ENCODE measurements around the gene C11orf91.
"Not testable (repeated sequence)": the region's sequence is repeated elsewhere in the genome, so short reads cannot be mapped to it uniquely, and the experiment has no call there.

Gene C11orf91

GRCh38 chr11:33736148-33736812 lies 35.7 kb upstream of the C11orf91 start, which contains the start of gene CD59:
Gene CD59, minus strand, starts transcription at chr11:33736423. Its CDS starts 13,978 bp downstream, at chr11:33722445.
- peak; percentile 59 for DNase-seq (ENCODE audit: low read depth)
- peak within 1 kb of the TSS; percentile 81 for H3K4me3 ChIP-seq (ENCODE audit: low read length)
- no peak for TF ChIP-seq CTCF (conservative IDR thresholded peaks at IDR 0.05; ENCODE audit: low read depth, low read length)

- H3K4me3 ChIP-seq (ENCODE audit: low read length) = peak overlapping the region; percentile 81
- no peak for DNase-seq (ENCODE audit: low read depth)
- peak; percentile 7 for TF ChIP-seq CTCF (conservative IDR thresholded peaks at IDR 0.05; ENCODE audit: low read depth, low read length)
These were observed 34.9 kb upstream of the C11orf91 start for GRCh38 chr11:33735271-33736147.

DNA sequence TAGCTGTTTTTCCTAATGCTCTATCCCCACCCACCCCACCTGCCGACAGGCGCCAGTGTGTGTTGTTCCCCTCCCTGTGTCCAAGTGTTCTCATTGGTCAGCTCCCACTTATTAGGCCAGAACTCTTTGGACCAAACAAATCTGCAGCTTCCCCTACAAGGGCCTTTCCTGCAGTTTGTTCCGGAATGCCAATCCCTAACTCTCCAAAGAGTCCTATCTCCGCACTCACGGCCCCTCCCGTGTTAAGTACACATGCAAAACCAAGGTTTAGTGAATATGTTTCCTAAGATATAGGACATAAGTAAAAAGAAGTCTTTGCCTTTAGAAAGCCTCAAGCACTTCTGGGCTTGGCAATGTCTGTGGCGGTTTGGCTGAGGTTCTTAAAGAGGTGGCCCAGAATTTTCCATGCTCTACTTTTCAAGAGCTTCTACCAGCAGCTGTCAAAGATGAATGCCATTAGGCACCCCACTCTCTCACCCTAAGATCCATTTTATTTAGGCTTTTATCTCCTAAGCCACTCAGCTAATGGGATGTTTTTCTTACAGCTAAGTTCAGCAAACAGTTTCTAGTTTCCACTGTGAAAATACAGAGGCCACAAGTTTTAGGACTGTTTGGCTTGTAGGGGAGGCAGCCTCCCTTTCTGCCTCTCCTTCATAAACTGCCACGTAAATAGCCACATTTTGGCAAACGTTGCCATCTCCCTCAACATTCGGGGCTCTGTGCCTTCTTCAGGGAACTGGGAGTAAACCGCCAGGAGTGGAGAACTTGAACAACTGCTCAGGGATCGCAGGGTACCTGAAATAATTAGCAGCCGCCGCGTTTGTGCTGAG lies 34.0 kb upstream of the C11orf91 start:
- no peak for DNase-seq (ENCODE audit: low read depth)
- H3K4me3 ChIP-seq (ENCODE audit: low read length) = peak overlapping the region; percentile 81
- TF ChIP-seq CTCF (conservative IDR thresholded peaks at IDR 0.05; ENCODE audit: low read depth, low read length) = no peak

DNA sequence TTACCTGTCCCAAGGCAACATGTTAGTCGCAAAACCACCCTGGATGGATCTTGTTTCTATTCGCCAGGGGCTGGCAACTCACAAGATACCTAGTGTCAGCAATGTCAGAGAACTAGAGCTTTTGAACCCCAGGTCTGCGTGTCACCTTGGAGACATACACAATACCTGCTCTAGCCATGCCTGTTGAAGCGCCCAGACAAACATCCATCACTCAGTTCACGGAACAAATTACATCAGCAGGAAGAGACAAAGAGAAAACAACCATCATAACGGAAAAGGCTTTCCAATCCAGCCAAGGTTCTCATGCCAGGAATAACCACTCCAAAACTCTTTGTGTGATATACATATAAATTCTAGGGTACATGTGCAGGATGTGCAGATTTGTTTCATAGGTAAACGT lies 33.4 kb upstream of the C11orf91 start:
- no peak for TF ChIP-seq CTCF (conservative IDR thresholded peaks at IDR 0.05; ENCODE audit: low read depth, low read length)
- H3K4me3 ChIP-seq (ENCODE audit: low read length) = no peak overlapping the region
- no peak for DNase-seq (ENCODE audit: low read depth)

DNA sequence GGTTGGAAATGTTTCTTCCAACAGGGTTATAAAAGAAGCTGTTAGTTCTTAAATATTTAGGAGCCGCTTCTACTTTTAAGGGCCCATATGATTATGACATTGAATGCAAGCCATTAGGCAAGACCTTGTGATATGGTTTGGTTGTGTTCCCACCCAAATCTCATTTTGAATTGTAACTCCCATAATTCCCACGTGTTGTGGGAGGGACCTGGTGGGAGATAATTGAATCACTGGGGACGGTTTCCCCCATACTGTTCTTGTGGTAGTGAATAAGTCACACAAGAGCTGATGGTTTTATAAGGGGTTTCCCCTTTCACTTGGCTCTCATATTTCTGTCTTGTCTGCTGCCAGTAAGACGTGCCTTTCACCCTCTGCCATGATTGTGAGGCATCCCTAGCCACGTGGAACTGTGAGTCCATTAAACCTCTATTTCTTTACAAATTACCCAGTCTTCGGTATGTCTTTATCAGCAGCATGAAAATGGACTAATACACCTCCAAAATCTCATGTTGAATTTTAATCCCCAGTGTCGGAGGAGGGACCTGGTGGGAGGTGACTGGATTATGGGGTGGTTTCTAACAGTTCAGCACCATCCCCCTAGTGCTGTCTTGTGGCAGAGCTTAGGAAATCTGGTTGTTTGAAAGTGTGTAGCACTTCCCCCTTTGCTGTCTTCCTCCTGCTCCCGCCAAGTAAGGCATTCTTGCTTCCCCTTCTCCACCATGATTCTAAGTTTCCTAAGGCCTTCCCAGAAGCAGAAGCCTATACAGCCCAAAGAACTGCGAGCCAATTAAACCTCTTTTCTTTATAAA lies 31.3 kb upstream of the C11orf91 start:
- TF ChIP-seq CTCF (conservative IDR thresholded peaks at IDR 0.05; ENCODE audit: low read depth, low read length) = no peak
- DNase-seq (ENCODE audit: low read depth) = no peak
- H3K4me3 ChIP-seq (ENCODE audit: low read length) = no peak overlapping the region

DNA sequence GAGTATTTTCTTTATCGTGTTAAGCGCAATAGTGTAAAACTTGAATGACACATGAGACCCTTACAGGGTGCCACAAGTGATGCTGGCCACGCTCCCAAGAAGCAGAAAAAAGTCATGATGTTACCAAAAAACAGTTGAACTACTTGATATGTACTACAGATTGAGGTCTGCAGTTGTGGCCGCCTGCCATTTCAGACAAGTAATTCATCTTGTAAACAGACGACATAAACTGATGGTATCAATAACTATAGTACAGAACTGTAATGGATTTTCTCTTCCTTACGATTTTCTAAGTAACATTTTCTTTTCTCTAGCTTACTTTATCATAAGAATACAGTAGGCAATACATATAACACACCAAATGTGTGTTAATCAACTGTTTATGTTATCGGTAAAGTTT lies 30.1 kb upstream of the C11orf91 start:
- DNase-seq (ENCODE audit: low read depth) = no peak
- no peak for TF ChIP-seq CTCF (conservative IDR thresholded peaks at IDR 0.05; ENCODE audit: low read depth, low read length)
- H3K4me3 ChIP-seq (ENCODE audit: low read length) = no peak overlapping the region

GRCh38 chr11:33729072-33729664 lies 28.5 kb upstream of the C11orf91 start:
- not testable (repeated sequence) for H3K4me3 ChIP-seq (ENCODE audit: low read length); DNase-seq (ENCODE audit: low read depth)

DNA sequence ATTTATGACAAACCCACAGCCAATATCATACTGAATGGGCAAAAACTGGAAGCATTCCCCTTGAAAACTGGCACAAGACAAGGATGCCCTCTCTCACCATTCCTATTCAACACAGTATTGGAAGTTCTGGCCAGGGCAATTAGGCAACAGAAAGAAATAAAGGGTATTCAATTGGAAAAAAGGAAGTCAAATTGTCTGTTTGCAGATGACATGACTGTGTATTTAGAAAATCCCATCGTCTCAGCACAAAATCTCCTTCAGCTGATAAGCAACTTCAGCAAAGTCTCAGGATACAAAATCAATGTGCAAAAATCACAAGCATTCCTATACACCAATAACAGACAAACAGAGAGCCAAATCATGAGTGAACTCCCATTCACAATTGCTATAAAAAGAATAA lies 26.9 kb upstream of the C11orf91 start:
- not testable (repeated sequence) for DNase-seq (ENCODE audit: low read depth); H3K4me3 ChIP-seq (ENCODE audit: low read length)

Data from retinal pigment epithelial cell (primary cell).